Naive thymus-derived CD4-positive, alpha-beta T cell (primary cell): ENCODE data around the gene PARVA. TPM values are rescaled to one million over a fixed set of nuclear protein-coding genes. Genes with fewer than 3 reads are reported as not detected.
A peak's percentile ranks its signal among the peaks of the same experiment; 100 is the strongest.

Experiments used
- ATAC-seq: fragments of 150-1000 bp; cut with Tn5 transposase; 2 replicates; pipeline ENCODE4 v1.10.0; 2021; ENCODE audit warnings: mild to moderate bottlenecking, moderate library complexity
- CTCF ChIA-PET: fragments of 350-600 bp; sonication (Branson Sonifier 250); formaldehyde crosslinking; loops from one replicate; lab custom pipeline; 2021; ENCODE audit warnings: antibody characterized with exemption; lab: Charles Lee
- POLR2A ChIA-PET: fragments of 350-600 bp; sonication (Branson Sonifier 250); formaldehyde crosslinking; loops from one replicate; lab custom pipeline; 2021; ENCODE audit warnings: antibody characterized with exemption, inconsistent platforms; lab: Charles Lee
- DNase-seq, 9 donors: peaks; one replicate each; pipeline versions ENCODE4 v3.0.0 to v3.0.0-alpha.2; 2020 to 2022; ENCODE audit warnings: mixed read lengths in 1 of 9
- H3K27ac ChIP-seq: one replicate; pipeline ENCODE4 v1.7.0; 2013; ENCODE audit warnings: mild to moderate bottlenecking, low read depth, low read length, moderate library complexity
- H3K27me3 ChIP-seq, 2 donors: one replicate each; pipeline ENCODE4 v1.7.0; 2013; ENCODE audit warnings: low read length in 2 of 2, mild to moderate bottlenecking in 2 of 2, moderate library complexity in 2 of 2; ENCODE audit not compliant: control insufficient read depth in 2 of 2, insufficient read depth in 2 of 2
- H3K36me3 ChIP-seq, 3 experiments: 1 replicate in 2 of 3; 2 replicates in 1 of 3; pipeline ENCODE4 v1.7.0; 2013; ENCODE audit warnings: low read length in 3 of 3, mild to moderate bottlenecking in 3 of 3, moderate library complexity in 1 of 3; ENCODE audit not compliant: insufficient read depth in 3 of 3, control insufficient read depth in 2 of 3
- H3K4me1 ChIP-seq, 2 donors: one replicate each; pipeline ENCODE4 v1.7.0; 2013; ENCODE audit warnings: low read length in 2 of 2, mild to moderate bottlenecking in 2 of 2, moderate library complexity in 1 of 2; ENCODE audit not compliant: control insufficient read depth in 2 of 2, insufficient read depth in 2 of 2
- H3K4me3 ChIP-seq: 2 replicates; pipeline ENCODE4 v1.7.0; 2013; ENCODE audit warnings: mild to moderate bottlenecking, low read length
- H3K9me3 ChIP-seq, 3 experiments: 1 replicate in 2 of 3; 2 replicates in 1 of 3; pipeline ENCODE4 v1.7.0; 2013; ENCODE audit warnings: low read length in 3 of 3; ENCODE audit not compliant: control insufficient read depth in 2 of 3
- H3K27ac Mint-ChIP-seq, 9 donors: one replicate each; pipeline ENCODE4 v1.8.0; 2020 to 2022; ENCODE audit warnings: mixed read lengths in 9 of 9, mild to moderate bottlenecking in 8 of 9, moderate library complexity in 5 of 9, inconsistent platforms in 2 of 9
- H3K27me3 Mint-ChIP-seq, 5 donors: one replicate each; pipeline ENCODE4 v1.8.0; 2021 to 2022; ENCODE audit warnings: mixed read lengths in 5 of 5, mild to moderate bottlenecking in 1 of 5
- H3K36me3 Mint-ChIP-seq, 5 donors: one replicate each; pipeline ENCODE4 v1.8.0; 2020 to 2022; ENCODE audit warnings: mixed read lengths in 5 of 5, mild to moderate bottlenecking in 3 of 5, inconsistent platforms in 1 of 5
- H3K4me1 Mint-ChIP-seq, 7 donors: one replicate each; pipeline ENCODE4 v1.8.0; 2020 to 2022; ENCODE audit warnings: mixed read lengths in 7 of 7, mild to moderate bottlenecking in 3 of 7, inconsistent platforms in 1 of 7
- H3K4me3 Mint-ChIP-seq, 10 donors: one replicate each; pipeline ENCODE4 v1.8.0; 2020 to 2022; ENCODE audit warnings: mild to moderate bottlenecking in 10 of 10, mixed read lengths in 10 of 10, moderate library complexity in 6 of 10, inconsistent platforms in 2 of 10
- H3K9me3 Mint-ChIP-seq, 11 donors: one replicate each; pipeline ENCODE4 v1.8.0; 2020 to 2022; ENCODE audit warnings: mixed read lengths in 11 of 11, mild to moderate bottlenecking in 4 of 11, inconsistent platforms in 1 of 11, moderate library complexity in 1 of 11
- intact Hi-C, 2 donors: fragments of 100-400 bp; cut with micrococcal nuclease; formaldehyde crosslinking; loops; one replicate each; pipeline ENCODE4 v1.15.1; 2023
- polyA plus RNA-seq, 2 donors: library from polyadenylated mRNA; unstranded; fragments of 300-500 nt; fragmentation: Illumina TruSeq; gene quantifications; one replicate each; pipeline ENCODE4 v1.2.3, GENCODE V29; 2021
- total RNA-seq, 6 experiments: library from RNA in 5 of 6; stranded (reverse) in 5 of 6; gene quantifications; 1 replicate in 5 of 6; 2 replicates in 1 of 6; pipeline ENCODE4 v1.2.3 and lab custom pipeline; 2021 to 2026

Gene PARVA
- total and polyA plus RNA-seq, 7 experiments from 2014 or later: 0.07 to 0.97 (median 0.69) TPM

- Histone ChIP-seq H3K9me3 (no peaks in the 10 kb centered on the region), H3K4me1 (no peaks in the 10 kb centered on the region), H3K4me3 (no peak overlapping the region), H3K27ac (no peak overlapping the region), H3K27me3 (no peaks in the 10 kb centered on the region), H3K36me3 (no peaks in the 10 kb centered on the region)
- ATAC-seq (no peak), DNase-seq (no peak)
- Mint-ChIP-seq H3K27me3 (peaks cover 0 to 5% (median 0%) of the 10 kb centered on the region in 5 donors), H3K36me3 (no peaks in the 10 kb centered on the region), H3K4me3 (no peak overlapping the region), H3K4me1 (no peaks in the 10 kb centered on the region), H3K9me3 (no peaks in the 10 kb centered on the region), H3K27ac (no peak overlapping the region)
- POLR2A ChIA-PET: no interaction called here
- intact Hi-C loops: no loop called here
- CTCF ChIA-PET: no interaction called here
Observed at GRCh38 chr11:12512132-12512531, 134.8 kb downstream of the PARVA start.

DNA sequence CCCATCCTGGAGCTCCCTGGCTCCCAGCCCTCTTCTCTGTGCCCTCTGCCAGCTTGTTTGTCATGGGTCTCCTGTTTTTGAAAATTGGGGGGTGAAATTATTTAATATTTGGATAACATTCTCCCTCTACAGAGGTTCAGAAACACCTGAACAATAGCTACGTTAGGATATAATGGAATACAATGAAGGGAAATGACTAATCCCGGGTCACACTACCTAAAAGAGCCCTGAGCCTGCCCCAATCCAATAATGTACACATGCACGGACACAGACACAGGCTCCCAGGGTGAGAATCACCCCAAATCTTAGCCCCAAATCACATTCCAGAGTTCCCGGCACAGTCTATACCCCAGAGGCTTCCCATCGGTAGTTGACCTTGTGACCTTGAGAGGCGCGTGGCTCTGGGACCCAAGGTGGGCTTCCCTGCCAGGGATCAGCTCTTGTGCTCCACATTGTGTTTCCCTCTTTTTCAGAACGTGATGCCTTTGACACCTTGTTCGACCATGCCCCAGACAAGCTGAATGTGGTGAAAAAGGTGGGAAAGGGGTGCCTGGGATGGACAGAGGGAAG lies 135.5 kb downstream of the PARVA start:
- H3K4me1 Mint-ChIP-seq: peaks cover 0 to 2% (median 0%) of the 10 kb centered on the region in 7 donors
- H3K9me3 Mint-ChIP-seq: no peaks in the 10 kb centered on the region
- no peak overlapping the region for H3K4me3 Mint-ChIP-seq
- peak overlapping the region in 1 of 9 donors; percentile 77 for H3K27ac Mint-ChIP-seq
- no peak for DNase-seq
- Histone ChIP-seq H3K36me3 (no peaks in the 10 kb centered on the region), H3K4me3 (no peak overlapping the region), H3K9me3 (no peaks in the 10 kb centered on the region), H3K27me3 (no peaks in the 10 kb centered on the region), H3K27ac (no peak overlapping the region), H3K4me1 (no peaks in the 10 kb centered on the region)
- intact Hi-C loops: no loop called here
- CTCF ChIA-PET: no interaction called here
- H3K36me3 Mint-ChIP-seq: no peaks in the 10 kb centered on the region
- no peak for ATAC-seq
- H3K27me3 Mint-ChIP-seq: peaks cover 0 to 2% (median 0%) of the 10 kb centered on the region in 5 donors
- POLR2A ChIA-PET: no interaction called here

- peaks cover 0 to 2% (median 0%) of the 10 kb centered on the region in 7 donors for H3K4me1 Mint-ChIP-seq
- H3K27ac ChIP-seq: no peak overlapping the region
- ChIA-PET POLR2A (no interaction called here), CTCF (no interaction called here)
- H3K9me3 ChIP-seq: no peaks in the 10 kb centered on the region
- no peaks in the 10 kb centered on the region for H3K27me3 ChIP-seq
- no peaks in the 10 kb centered on the region for H3K4me1 ChIP-seq
- intact Hi-C loops: no loop called here
- DNase-seq (no peak), ATAC-seq (no peak)
- peaks cover 0 to 21% (median 0%) of the 10 kb centered on the region in 5 donors for H3K27me3 Mint-ChIP-seq
- no peak overlapping the region for H3K4me3 ChIP-seq
- no peaks in the 10 kb centered on the region for H3K36me3 Mint-ChIP-seq
- no peak overlapping the region for H3K4me3 Mint-ChIP-seq
- H3K9me3 Mint-ChIP-seq: no peaks in the 10 kb centered on the region
- no peak overlapping the region for H3K27ac Mint-ChIP-seq
- no peaks in the 10 kb centered on the region for H3K36me3 ChIP-seq
Observed at GRCh38 chr11:12516387-12517105, 139.2 kb downstream of the PARVA start.

DNA sequence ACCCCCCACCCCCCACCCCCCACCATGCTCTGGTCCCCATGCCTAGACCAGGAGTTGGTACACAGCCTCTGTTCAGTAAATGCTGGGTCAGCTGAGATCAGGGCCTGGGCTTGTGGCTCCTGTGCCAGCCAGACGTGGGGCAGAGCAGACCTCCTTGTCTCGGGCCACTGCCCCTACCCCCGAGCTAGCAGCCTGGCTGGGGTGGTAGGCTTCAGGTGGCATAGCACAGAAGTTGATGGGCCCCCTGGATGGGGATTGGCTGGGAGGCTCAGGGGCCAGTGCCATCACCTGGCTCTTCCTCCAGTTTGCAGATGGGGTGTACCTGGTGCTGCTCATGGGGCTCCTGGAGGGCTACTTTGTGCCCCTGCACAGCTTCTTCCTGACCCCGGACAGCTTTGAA lies 139.9 kb downstream of the PARVA start:
- Mint-ChIP-seq H3K27ac (no peak overlapping the region), H3K36me3 (no peaks in the 10 kb centered on the region), H3K4me1 (peaks cover 0 to 2% (median 0%) of the 10 kb centered on the region in 7 donors), H3K4me3 (no peak overlapping the region), H3K9me3 (no peaks in the 10 kb centered on the region), H3K27me3 (peaks cover 0 to 21% (median 0%) of the 10 kb centered on the region in 5 donors)
- no peak for DNase-seq
- ChIA-PET POLR2A (no interaction called here), CTCF (no interaction called here)
- Histone ChIP-seq H3K27ac (no peak overlapping the region), H3K4me3 (no peak overlapping the region), H3K27me3 (no peaks in the 10 kb centered on the region), H3K9me3 (no peaks in the 10 kb centered on the region), H3K4me1 (no peaks in the 10 kb centered on the region), H3K36me3 (no peaks in the 10 kb centered on the region)
- no peak for ATAC-seq
- intact Hi-C loops: no loop called here

DNA sequence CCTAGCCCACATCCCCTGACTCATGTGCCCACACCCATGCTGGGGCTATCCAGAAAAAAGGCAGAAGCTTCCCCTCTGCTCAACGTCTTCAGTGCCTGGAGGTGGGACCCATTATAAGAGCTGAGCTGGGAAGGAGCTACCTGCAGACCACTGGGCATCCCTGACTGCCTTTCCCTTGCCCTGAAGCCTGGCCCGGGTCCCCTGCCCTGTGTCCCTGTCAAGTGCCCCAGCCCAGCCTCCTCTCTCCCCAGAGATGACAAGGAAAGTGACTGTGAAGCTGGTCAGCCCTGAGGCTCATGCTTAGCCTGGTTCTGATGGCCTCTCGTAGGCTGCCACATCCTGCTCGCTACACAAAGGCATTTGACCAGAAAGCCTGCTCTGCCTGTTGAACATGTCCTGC lies 140.4 kb downstream of the PARVA start:
- ChIA-PET CTCF (no interaction called here), POLR2A (no interaction called here)
- Histone ChIP-seq H3K4me3 (no peak overlapping the region), H3K27me3 (no peaks in the 10 kb centered on the region), H3K36me3 (no peaks in the 10 kb centered on the region), H3K27ac (no peak overlapping the region), H3K9me3 (no peaks in the 10 kb centered on the region), H3K4me1 (no peaks in the 10 kb centered on the region)
- H3K27ac Mint-ChIP-seq: no peak overlapping the region
- no peak overlapping the region for H3K4me3 Mint-ChIP-seq
- peaks cover 0 to 3% (median 0%) of the 10 kb centered on the region in 7 donors for H3K4me1 Mint-ChIP-seq
- no peaks in the 10 kb centered on the region for H3K36me3 Mint-ChIP-seq
- ATAC-seq (no peak), DNase-seq (no peak)
- peaks cover 0 to 21% (median 0%) of the 10 kb centered on the region in 5 donors for H3K27me3 Mint-ChIP-seq
- H3K9me3 Mint-ChIP-seq: peaks cover 0 to 2% (median 0%) of the 10 kb centered on the region in 11 donors
- intact Hi-C loops: no loop called here

- ATAC-seq: no peak
- DNase-seq: no peak
- no peaks in the 10 kb centered on the region for H3K36me3 ChIP-seq
- CTCF ChIA-PET: no interaction called here
- intact Hi-C loops: no loop called here
- peaks cover 0 to 3% (median 0%) of the 10 kb centered on the region in 7 donors for H3K4me1 Mint-ChIP-seq
- H3K4me3 Mint-ChIP-seq: no peak overlapping the region
- H3K4me1 ChIP-seq: no peaks in the 10 kb centered on the region
- H3K9me3 Mint-ChIP-seq: peaks cover 0 to 2% (median 0%) of the 10 kb centered on the region in 11 donors
- POLR2A ChIA-PET: no interaction called here
- no peaks in the 10 kb centered on the region for H3K27me3 ChIP-seq
- no peak overlapping the region for H3K27ac Mint-ChIP-seq
- H3K9me3 ChIP-seq: no peaks in the 10 kb centered on the region
- H3K4me3 ChIP-seq: no peak overlapping the region
- H3K27ac ChIP-seq: no peak overlapping the region
- peaks cover 0 to 21% (median 0%) of the 10 kb centered on the region in 5 donors for H3K27me3 Mint-ChIP-seq
- no peaks in the 10 kb centered on the region for H3K36me3 Mint-ChIP-seq
Observed at GRCh38 chr11:12518606-12519385, 141.4 kb downstream of the PARVA start.
